ENCODE results near the gene KLHDC3.
A peak's percentile ranks its signal among the peaks of the same experiment; 100 is the strongest.

The KLHDC3 gene

GRCh38 chr6:43013843-43014433, at the start of gene KLHDC3, which contains the start of gene MEA1:
Gene KLHDC3 (plus strand): TSS chr6:43014249. CDS start chr6:43017193, 2,944 bp downstream.
Gene MEA1 (minus strand): TSS chr6:43013946. CDS start chr6:43013813, 133 bp downstream.
- DNase-seq: peak; percentile 98

GRCh38 chr6:42966571-42966970, 47.5 kb upstream of the KLHDC3 start:
- no peak for DNase-seq

GRCh38 chr6:42967228-42967627, 46.8 kb upstream of the KLHDC3 start:
- DNase-seq: no peak

- no peak for DNase-seq
Observed at GRCh38 chr6:42968126-42968701, 45.8 kb upstream of the KLHDC3 start.

- no peak for DNase-seq
Observed at GRCh38 chr6:42968783-42969182, 45.3 kb upstream of the KLHDC3 start.

GRCh38 chr6:42969431-42969830, 44.6 kb upstream of the KLHDC3 start:
- DNase-seq: no peak

- DNase-seq: no peak
Observed at GRCh38 chr6:42969934-42970333, 44.1 kb upstream of the KLHDC3 start.

GRCh38 chr6:42970871-42971612, 43.0 kb upstream of the KLHDC3 start:
- DNase-seq: no peak

- no peak for DNase-seq
Observed at GRCh38 chr6:42971746-42972327, 42.2 kb upstream of the KLHDC3 start.

GRCh38 chr6:42973926-42974325, 40.1 kb upstream of the KLHDC3 start:
- DNase-seq: no peak

- no peak for DNase-seq
Observed at GRCh38 chr6:42974919-42975505, 39.0 kb upstream of the KLHDC3 start.

- no peak for DNase-seq
Observed at GRCh38 chr6:42978487-42978838, 35.6 kb upstream of the KLHDC3 start.

GRCh38 chr6:42978839-42979522, 35.1 kb upstream of the KLHDC3 start, which contains the start of gene PEX6:
Gene PEX6 (minus strand): TSS chr6:42979181. CDS start chr6:42979150, 31 bp downstream.
- peak; percentile 53 for DNase-seq

GRCh38 chr6:42979523-42980177, 34.4 kb upstream of the KLHDC3 start:
- no peak for DNase-seq

- DNase-seq: no peak
Observed at GRCh38 chr6:42981836-42982235, 32.2 kb upstream of the KLHDC3 start.

- DNase-seq: peak; percentile 93
Observed at GRCh38 chr6:42984001-42984923, 29.8 kb upstream of the KLHDC3 start, which contains the start of gene PPP2R5D. Gene PPP2R5D (plus strand): TSS chr6:42984570. CDS start chr6:42984678, 108 bp downstream.

- DNase-seq: no peak
Observed at GRCh38 chr6:42984924-42985475, 29.0 kb upstream of the KLHDC3 start.

- DNase-seq: no peak
Observed at GRCh38 chr6:42987533-42988451, 26.3 kb upstream of the KLHDC3 start.

- no peak for DNase-seq
Observed at GRCh38 chr6:42988486-42989020, 25.5 kb upstream of the KLHDC3 start.

Measured in SIG-M5 (cell line).